GM19035 (cell line): ENCODE measurements around the gene ZMIZ1.
"Not testable (repeated sequence)": the region's sequence is repeated elsewhere in the genome, so short reads cannot be mapped to it uniquely, and the experiment has no call there.

Source experiments
- ATAC-seq: cut with Tn5 transposase; IDR thresholded peaks from one replicate; pipeline ENCODE4 v1.9.1; 2021; ENCODE audit not compliant: unreplicated experiment

The ZMIZ1 gene

DNA sequence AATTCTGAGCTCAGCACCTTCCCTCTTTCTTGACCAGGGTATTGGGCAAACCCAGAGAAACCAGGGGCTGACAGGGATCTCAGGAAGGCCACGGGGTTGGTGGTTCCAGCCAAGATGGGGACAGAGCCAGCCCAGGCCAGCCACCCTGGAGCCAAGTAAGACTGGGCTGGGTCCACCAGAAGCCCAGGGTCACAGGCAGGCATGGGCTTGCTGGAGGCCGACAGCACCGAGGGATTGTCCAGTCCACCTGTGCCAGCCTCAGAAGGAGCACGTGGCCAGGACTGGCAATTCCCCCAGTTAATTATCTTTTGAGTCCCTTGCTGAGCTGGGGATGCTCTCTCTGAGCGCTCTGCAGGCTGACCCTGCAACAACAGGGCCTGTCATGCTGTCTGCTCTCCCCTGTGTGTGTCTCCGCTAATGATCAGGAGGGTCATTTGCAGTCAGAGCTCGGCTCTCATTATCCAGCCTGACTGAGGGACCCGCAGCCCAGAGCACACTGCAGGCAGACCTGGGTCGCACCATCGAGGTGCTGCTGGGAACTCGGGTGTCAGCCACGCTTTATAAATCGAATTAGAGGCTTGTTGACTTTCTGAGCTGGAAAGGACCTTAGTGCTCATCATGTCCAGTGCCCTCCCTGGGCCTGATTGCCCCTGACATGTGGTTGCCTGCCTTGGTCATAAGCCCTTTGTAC lies 209.0 kb downstream of the ZMIZ1 start:
- no peak for ATAC-seq

DNA sequence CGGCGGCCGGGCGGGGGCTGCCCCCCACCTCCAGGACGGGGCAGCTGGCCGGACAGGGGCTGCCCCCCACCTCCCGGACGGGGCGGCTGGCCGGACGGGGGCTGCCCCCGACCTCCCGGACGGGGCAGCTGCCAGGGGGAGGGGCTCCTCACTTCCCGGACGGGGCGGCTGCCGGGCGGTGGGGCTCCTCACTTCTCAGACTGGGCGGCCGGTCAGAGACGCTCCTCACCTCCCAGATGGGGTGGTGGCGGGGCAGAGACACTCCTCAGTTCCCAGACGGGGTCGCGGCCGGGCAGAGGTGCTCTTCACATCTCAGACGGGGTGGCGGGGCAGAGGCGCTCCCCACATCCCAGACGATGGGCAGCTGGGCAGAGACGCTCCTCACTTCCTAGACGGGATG lies 210.3 kb downstream of the ZMIZ1 start:
- not testable (repeated sequence) for ATAC-seq

GRCh38 chr10:79280956-79281355 lies 212.2 kb downstream of the ZMIZ1 start:
- no peak for ATAC-seq

DNA sequence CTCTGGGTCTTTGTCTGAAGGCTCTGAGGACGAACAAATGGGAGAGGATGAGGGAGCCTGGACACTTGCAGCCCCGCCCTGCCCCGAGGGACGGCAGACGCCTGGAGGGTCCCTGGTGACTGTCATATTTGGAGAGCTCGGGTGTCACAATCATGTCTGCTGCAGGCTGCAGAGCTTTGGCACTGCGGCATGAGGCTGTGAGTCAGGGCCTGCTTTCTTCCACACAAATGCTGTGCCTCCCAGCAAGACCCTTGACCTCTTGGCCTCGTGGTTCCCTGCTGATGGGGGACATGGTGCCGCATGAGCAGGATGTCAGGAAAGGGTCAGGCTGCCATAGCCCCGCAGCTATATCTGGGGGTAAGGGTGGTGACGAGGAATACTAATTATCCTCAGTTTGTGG lies 213.6 kb downstream of the ZMIZ1 start:
- ATAC-seq: no peak

- no peak for ATAC-seq
Observed at GRCh38 chr10:79283616-79284015, 214.8 kb downstream of the ZMIZ1 start.

GRCh38 chr10:79284158-79284871 lies 215.5 kb downstream of the ZMIZ1 start:
- no peak for ATAC-seq

DNA sequence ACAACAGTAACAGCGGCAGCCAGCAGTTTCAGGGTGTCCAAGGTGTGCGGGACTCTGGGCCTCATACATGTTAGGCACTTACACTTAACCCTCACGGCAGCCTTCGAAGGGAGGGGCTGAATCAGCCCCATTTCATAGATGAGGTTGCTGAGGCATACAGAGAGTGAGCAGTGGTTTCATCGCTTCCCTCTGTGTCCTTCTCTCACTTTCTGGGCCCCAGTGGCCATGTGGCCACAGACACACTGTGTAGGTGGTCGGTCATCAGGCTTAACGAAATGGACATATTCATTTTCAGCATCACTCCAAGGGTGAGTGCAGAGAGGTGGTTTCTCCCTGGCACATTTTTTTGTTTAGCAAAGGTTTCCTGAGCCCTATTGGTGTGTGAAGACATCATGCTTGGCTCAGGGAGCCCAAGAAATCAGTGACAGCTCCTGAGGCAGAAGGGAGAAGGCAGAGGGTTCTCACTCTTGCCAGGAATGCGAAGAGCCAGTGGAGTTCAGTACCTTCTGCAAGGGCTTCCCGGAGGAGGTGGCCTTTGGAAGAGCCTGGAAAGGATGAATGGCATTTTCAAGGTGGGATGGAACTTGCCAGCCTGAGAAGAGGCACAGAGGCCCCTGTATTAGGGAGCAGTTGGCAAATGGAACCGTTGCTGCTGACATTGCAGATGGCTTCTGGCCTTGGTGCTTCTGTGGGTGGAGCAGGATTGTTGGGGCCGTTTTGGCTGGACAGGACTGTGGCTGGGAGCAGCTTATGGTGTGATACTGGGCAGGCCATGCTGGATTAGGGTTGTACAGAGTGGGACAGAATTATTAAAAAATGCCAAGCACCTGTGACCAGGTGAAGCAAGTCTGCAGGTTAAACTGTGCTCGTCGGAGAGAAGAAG lies 216.8 kb downstream of the ZMIZ1 start:
- ATAC-seq: peak; percentile 70

DNA sequence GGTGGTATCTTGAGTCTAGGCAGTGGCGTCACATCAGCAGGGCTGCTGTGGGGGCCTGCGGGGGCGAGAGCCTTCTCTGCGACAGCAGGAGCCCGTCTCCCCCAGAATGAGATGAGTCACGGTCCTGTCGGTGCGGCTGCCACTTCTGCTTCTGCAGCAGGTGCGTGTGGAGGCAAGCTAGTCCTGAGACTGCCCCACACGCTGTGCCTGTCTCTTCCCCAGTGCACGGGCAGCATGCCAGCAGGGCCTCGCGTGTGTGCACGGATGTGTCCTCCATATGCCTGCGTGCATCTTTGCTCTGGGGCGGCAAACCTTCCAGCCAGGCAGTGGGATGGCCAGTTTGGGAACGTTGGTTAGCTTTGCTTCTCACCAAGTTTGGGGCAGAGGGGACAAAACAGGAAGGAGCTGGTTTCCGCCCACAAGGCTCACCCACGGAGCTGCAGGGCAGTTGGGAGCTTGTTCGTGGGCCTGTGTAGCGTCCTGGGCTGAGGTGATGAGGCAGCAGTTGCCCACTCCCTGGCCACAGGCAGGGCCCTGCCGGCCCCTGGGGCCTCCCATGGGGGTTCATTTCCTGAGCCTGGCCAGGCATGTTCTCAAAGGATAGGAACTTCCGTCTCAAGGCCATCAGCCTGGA lies 217.7 kb downstream of the ZMIZ1 start:
- ATAC-seq: peak; percentile 80

- ATAC-seq: no peak
Observed at GRCh38 chr10:79287973-79288723, 219.4 kb downstream of the ZMIZ1 start.

- no peak for ATAC-seq
Observed at GRCh38 chr10:79289801-79290200, 221.0 kb downstream of the ZMIZ1 start.

DNA sequence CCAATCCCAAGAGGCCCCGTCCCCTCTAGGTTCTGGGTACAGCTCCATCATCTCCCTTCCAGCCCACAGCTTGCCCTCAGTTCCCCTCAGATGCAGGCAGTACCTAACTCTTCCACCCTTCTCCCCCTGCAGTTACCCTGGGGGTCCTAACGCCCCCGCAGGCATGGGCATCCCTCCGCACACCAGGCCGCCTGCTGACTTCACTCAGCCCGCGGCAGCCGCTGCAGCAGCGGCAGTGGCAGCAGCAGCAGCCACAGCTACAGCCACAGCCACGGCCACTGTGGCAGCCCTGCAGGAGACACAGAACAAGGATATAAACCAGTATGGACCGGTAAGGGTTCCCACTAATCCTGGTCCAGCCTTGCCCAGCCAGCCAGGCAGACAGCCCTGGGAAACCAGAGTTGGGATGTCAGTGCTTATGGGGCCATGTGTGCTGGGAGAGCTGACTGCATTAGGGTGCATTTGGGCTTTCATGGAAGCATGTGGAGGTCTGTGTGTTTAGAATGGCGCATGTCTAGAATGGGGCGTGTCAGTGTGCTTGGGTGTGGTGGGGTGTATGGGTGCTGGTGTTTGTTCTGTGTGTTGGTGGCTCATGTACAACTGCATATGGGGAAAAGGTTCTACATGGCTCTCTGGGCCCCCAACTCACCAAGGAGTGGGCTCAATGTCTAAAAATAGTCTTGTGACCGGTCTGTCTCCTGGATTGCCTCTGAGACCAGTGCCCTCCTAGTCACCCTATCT lies 223.4 kb downstream of the ZMIZ1 start:
- ATAC-seq: no peak

DNA sequence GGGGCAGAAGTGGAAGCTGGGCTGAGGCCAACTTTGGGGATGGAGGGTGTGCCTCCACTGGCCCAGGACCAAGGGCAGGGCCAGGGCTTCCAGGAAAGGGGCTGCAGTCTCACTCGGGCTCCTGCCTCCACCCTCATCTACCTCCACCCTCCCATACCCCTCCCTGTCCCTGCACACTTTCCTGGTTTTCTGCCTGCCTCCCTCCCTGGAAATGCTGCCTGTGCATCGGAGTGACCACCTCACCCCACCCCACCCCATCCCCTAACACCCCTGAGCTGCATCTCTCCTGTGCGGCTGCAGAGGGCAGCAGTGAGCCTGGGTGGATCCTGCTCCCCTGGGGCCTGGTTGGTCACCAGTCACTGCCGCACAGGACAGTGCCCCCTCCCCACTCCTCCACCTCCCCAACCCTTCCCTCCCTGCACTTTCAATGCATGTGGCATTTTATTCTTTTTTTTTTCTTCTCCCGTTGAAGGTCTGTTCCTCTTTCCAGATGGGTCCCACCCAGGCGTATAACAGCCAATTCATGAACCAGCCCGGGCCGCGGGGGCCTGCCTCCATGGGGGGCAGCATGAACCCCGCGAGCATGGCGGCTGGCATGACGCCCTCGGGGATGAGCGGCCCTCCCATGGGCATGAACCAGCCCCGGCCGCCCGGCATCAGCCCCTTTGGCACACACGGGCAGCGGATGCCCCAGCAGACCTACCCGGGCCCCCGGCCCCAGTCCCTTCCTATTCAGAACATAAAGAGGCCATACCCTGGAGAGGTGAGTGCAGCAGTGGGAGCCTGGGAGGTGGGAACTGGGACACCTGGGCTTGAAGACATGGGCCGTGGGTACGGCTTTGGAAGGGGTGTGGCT lies 224.4 kb downstream of the ZMIZ1 start:
- no peak for ATAC-seq

DNA sequence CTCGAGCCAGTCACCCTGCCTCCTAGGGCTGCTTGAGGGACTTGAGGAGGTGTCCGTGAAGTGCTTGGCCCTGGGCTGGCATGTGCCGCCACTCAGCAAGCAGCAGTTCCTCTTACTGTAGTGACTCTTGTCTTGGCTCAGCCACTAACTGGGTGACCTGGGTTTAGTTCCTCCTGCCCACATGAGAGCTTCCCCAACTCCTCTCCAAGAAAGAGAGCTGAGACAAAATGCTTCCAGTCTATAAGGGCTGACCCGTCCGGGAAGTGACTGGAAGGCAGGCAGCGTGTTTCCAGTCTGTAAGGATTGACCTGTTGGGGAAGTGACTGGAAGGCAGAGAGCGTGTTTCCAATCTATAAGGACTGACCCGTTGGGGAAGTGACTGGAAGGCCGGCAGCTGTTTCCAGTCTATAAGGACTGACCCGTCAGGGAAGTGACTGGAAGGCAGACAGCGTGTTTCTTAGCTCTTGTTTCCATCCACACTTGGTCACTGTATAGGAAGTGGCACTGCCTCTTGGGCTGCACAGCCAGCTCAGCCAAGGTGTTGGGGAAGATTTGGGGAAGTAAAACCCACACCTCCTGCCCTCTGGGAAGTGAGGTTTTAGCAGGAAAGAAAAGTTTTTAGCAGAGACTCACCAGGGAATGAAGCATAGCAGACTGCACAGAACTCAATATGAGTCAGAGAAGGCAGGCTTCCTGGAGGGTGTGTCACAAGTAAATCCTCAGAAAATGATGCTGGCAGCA lies 225.2 kb downstream of the ZMIZ1 start:
- no peak for ATAC-seq

- no peak for ATAC-seq
Observed at GRCh38 chr10:79295563-79295962, 226.8 kb downstream of the ZMIZ1 start.

DNA sequence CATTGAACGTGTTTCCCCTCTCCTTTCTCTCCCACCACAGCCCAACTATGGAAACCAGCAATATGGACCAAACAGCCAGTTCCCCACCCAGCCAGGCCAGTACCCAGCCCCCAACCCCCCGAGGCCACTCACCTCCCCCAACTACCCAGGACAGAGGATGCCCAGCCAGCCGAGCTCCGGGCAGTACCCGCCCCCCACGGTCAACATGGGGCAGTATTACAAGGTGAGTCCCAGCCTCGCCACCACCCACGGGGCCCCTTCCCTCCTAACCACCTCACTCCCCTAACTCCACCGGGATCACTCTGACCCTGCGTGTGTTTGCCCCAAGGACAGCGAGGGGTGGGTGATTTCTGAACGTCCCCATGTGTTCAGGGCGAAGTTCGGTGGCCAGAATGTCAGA lies 227.7 kb downstream of the ZMIZ1 start:
- ATAC-seq: no peak

DNA sequence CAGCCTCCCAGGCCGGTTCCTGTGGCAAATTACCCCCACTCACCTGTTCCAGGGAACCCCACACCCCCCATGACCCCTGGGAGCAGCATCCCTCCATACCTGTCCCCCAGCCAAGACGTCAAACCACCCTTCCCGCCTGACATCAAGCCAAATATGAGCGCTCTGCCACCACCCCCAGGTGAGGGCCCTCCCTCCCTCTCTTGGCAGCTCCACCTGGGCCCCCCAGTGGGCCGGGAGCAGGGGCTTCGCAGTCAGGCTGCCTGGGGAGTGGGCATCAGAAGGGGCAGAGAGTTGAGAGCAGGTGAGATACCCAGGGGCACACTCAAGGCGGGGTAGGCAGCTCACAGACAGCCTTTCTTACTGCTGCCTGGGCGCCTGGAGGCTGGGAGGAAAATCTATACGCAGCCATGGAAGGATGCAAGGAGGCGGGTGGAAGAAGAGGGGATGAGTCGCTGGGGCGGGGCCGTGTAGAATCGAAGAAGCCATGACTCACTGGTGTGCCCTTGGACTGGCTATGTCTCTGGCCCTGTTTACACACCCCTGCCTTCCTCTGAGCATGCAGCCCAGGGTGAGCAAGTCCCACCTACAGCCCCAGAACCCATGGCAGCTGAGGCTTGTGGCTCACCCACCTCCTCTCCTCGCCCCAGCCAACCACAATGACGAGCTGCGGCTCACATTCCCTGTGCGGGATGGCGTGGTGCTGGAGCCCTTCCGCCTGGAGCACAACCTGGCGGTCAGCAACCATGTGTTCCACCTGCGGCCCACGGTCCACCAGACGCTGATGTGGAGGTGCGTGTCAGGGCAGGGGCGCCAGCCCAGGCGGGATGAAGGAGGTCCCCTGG lies 229.9 kb downstream of the ZMIZ1 start:
- ATAC-seq: no peak
